GM12892 (cell line): ENCODE data around the gene C20orf202.
A peak's percentile ranks its signal among the peaks of the same experiment; 100 is the strongest.

Experiments used
- DNase-seq: peaks from one replicate; pipeline ENCODE4 v3.0.0; 2011; ENCODE audit not compliant: insufficient read length
- FAIRE-seq: peaks from 2 replicates; lab custom pipeline; 2011; peaks lifted over from hg19 to GRCh38; lab: Jason Lieb, UNC
- POLR2A ChIP-seq: IDR thresholded peaks from 2 replicates; pipeline ENCODE4 v1.6.1; 2011; ENCODE audit warnings: low read depth, low read length, control low read depth
- POLR2AphosphoS5 ChIP-seq: IDR thresholded peaks from 2 replicates; pipeline ENCODE4 v1.6.1; 2011; ENCODE audit warnings: low read depth, low read length, control low read depth
- TAF1 ChIP-seq: IDR thresholded peaks from 2 replicates; pipeline ENCODE4 v1.6.1; 2011; ENCODE audit warnings: low read depth, mild to moderate bottlenecking, control low read depth, low read length, borderline replicate concordance

The C20orf202 gene

DNA sequence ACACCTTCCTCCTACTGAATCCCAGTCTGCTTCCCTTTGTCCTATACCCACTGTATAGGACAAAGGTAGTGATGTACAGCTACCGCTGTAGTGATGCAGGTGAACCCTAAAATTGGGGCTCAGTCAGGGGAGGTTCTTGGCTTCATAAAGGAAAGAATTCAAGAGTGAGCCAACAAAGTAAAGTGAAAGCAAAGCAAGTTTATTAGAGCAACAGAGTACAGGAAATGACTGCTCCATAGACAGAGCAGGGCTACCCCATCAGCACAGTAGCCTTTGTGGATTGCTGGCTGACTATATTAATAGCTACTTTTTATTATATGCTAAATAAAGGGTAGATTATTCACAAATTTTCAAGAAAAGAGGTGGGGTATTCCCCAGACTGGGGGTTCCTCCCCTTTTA lies 3.3 kb upstream of the C20orf202 start:
- TF ChIP-seq POLR2AphosphoS5 = no peak
- TF ChIP-seq TAF1 = no peak
- TF ChIP-seq POLR2A = no peak
- DNase-seq (no peak), FAIRE-seq (no peak)

DNA sequence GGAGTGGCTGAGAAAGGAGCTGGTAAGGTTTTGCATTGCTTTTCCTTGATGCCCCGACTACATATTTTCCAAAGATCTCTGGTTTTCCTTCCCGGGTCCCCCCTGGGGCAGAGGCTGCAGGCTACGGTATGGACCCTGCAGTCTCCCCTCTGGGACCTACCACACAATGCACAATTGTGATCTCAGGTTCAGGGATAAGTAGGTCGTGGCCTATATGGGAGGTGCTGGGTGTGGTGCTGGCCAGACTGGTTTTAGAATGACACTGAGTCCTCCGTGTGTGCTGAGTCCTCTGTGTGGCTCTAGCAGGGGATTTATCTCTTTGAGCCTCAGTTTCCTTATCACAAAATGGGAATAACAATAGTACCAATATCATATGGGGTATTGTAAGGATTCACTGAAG lies 376 bp downstream of the C20orf202 start:
- DNase-seq (no peak), FAIRE-seq (no peak)
- TF ChIP-seq POLR2A = no peak
- TF ChIP-seq POLR2AphosphoS5 = no peak
- no peak for TF ChIP-seq TAF1

DNA sequence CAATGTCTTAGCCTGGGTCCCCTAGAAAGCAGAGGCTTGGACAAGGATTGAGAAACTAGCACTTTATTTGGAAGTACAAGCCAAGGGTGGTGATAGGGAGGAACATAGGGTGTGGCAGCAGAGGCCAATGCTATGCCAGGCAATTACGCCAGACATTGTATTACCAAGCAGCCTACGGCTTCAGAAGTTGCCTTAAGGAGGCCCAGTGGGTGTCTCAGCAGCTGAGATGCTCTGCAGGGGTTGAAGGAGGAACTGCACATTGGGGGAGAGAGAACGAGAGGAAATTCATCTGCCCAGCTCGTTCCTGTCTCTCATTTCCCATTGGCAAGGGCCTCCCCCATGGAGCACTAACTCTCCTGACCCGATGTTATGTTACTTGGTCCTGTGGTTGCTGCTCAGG lies 859 bp downstream of the C20orf202 start:
- TF ChIP-seq POLR2AphosphoS5 = no peak
- TF ChIP-seq TAF1 = no peak
- no peak for TF ChIP-seq POLR2A
- no peak for DNase-seq
- no peak for FAIRE-seq

DNA sequence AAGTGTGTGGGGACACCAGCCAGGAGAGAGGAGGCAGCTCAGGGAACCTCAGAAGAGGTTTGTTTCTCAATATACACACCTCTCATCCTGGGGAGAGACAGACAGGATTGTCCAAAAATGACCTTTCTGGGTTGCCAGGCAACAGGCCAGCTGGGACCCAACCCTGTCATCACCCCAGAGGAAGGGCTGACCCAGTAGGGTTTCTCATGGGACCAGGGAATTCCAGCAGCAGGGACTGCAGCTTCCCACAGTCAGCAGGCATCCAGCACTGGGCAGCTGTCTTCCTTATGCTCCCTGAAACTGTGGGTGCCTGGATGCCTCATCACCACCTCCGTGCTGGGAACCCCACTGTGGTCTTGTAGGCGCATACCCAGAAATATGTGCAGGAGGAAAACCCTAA lies 1.3 kb downstream of the C20orf202 start:
- FAIRE-seq (no peak), DNase-seq (no peak)
- TF ChIP-seq TAF1 (no peak), POLR2A (no peak), POLR2AphosphoS5 (no peak)

DNA sequence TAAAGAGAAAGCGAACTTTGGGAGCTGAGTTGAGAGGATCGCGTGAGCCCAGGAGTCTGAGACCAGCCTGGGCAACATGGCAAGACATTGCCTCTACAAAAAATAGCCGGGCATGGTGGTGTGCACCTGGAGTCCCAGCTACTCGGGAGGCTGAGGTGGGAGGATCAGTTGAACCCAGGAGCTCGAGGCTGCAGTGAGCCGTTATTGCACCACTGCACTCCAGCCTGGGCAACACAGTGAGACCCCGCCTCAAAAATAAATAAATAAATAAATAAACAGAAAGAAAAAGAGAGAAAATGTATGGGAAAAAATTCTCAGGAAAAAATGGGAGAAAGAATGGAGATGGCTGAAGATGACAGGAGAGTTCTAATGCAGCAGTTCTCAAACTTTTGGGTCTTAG lies 2.5 kb downstream of the C20orf202 start:
- FAIRE-seq (no peak), DNase-seq (no peak)
- TF ChIP-seq POLR2A (no peak), POLR2AphosphoS5 (no peak), TAF1 (no peak)

DNA sequence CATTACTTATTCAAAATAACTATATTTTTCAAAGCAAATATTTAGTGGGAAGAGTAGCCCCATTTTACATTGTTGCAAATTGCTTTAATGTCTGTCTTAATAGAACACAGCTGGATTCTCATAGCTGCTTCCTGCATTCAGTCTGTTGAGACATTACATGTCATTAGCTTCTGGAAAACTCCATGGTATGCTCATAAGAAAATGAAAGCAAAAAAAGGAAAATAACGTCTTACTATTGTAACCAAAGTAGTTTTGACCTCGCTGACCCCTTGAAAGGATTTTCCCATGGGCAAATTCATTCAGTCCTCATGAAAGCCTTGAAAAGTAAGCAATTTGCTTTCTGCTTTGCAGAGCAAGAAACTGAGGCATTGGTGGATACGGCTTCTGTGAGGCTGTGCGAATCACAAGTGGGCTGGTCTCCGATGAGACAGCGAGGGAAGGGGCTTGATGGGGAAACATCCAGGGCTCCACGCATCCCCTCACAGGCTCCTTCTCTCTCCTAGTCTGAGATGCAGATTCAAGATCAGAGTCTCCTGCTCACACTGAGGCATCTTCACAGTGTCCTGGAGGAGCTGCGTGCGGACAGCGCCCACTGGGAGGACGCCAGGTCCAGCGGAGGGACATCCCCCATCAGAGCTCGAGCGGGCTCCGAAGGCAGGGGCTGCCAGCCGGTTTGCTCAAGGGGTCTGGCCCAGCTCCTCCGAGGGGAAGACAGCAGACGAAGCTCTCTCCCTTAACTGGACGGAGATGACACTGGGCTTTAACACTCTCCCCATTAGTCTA lies 3.3 kb downstream of the C20orf202 start:
- FAIRE-seq = no peak
- no peak for TF ChIP-seq TAF1
- no peak for TF ChIP-seq POLR2AphosphoS5
- no peak for TF ChIP-seq POLR2A
- DNase-seq = no peak

DNA sequence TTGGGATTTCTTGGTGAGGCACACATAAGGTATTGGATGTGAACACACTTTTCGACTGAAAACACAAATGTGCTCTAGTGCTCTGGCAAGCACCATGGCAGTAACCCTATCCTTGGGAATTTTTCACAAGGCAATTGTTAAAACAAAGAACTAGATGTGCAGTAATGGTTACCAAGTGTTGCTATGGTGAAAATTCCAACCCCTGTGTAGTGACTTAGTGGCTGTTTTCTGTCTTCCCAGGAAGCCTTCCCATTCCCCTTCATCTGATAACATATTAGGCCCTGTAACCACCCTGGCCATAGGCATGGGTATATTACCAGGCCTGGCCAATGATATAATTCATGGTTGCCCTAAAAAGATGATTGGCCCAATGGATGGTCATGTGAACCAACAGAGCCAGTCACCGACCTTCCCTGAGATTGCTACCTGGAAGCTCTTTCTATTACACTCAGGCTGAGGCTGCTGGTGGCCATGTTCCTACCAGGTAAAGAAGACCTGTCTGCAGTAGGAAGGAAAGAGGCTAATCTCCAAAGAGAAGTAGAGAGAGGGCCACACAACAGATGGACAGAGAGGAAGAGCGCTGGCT lies 4.1 kb downstream of the C20orf202 start:
- TF ChIP-seq TAF1 = no peak
- no peak for TF ChIP-seq POLR2A
- no peak for TF ChIP-seq POLR2AphosphoS5
- DNase-seq (no peak), FAIRE-seq (no peak)

DNA sequence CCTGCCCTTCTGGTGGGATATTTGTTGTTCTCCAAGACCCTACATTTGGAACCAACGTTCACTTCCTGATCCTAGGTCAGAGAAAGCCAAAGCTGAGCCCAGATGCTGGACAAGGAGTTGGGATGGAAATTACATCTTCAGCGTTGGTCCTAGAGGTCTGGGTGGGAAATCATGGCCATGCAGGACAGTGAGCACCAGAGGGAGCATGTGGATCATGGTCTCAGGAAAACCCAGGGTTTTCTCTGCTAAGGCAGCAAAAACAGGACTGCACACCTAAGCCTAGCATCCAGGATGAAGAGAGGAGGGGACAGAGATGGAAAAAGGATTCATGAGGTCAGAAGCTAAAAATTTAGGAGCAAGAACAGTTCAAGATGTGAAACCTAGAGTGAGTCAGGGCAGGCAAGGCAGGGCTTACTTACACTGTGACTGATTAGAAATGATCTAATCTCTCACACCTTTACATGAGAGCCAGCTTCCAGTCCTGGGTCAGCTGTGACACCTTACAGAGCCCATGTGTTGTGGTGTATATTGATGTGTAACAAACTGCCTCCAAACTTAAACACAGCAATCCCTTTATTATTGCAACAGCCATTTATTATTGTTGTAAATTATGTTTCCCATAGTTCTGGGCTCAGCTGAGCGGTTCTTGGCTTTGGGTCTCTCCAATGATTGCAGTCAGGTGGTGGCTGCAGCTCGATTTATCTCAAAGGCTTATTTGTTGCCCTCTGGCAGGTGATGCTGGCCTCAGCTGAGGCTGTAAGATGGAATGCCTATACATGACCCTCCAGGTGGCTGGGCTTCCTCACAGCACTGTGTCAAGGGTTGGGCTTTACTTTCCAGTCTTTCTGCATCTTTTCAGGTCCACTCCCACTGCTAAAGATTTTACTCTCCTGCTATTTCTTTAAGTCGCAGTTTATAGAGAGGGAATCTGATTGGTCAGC lies 6.5 kb downstream of the C20orf202 start:
- FAIRE-seq = no peak
- DNase-seq = no peak
- TF ChIP-seq TAF1 (no peak), POLR2AphosphoS5 (no peak), POLR2A (no peak)

DNA sequence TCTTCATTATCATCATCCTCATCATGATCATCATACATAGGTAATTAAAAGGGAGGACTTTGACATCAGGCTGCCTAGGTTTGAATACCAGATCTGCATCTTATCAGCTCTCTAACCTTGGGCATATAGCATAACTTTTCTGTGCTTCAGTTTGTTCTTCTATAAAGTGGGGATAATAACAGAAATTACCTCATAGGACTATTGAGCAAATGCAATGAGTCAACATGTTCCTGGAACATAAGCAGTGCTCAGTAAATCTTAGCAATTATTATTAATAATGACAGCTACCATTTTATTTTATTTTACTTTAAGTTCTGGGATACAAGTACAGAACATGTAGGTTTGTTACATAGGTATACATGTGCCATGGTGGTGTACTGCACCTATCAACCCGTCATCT lies 7.2 kb downstream of the C20orf202 start:
- FAIRE-seq = no peak
- TF ChIP-seq POLR2AphosphoS5 = no peak
- no peak for TF ChIP-seq POLR2A
- no peak for TF ChIP-seq TAF1

DNA sequence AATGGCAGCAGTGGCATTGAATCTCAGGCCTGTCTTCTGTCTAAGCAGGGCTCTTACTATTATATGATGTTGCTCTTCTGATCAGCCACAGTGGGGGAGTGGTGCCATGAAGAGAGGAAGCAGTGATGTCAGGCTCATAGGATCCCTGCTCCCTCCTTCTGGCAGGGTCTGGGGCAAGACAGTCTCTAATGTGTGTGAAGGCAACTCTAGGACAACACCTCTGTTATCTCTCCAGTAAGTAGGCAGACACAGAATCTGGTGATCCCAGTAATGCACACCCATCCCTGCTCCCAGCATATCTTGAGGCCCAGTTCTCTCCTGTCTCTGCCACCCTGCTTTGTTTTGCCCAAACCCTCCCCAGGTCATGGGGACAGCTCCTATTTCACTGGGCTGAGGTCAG lies 8.8 kb downstream of the C20orf202 start:
- DNase-seq (no peak), FAIRE-seq (no peak)
- no peak for TF ChIP-seq TAF1
- no peak for TF ChIP-seq POLR2A
- TF ChIP-seq POLR2AphosphoS5 = no peak

More for the DNA sequence above, 7.2 kb downstream of the C20orf202 start:
- DNase-seq = no peak

DNA sequence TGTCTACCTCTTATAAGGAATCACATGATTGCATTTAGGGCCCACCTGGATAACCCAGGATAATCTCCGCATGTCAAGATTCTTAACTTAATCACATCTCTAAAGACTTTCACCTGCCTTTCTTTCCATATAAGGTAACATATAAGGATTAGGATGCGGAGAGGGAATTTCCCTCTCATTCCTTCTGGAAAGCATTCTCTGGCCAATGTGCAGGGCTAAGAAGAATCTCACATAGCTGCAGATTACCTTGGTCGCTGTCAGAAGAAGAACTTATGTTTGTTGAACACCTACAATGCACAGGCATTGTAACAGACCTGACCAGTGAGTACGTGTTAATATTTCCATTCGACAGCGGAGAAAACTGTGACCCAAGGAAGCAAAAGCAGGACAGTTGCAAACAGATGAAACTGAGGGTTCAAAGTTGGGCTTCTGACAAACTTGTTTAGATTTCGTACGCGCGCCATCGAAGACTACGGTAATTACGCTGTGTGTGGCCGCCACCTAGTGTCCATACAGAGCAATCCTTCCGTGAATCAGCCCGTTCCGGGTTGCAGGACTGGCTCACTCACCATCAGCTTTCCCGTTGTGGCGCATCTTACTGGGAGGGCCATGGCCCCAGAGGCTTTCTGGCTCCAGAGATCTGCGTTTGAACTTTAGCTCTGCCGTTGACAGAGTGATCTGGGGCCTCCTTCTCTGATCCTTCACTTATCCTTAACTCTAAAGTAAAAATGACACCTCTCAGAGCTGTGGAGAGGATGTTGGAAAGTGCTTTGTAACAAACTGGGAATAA lies 9.5 kb downstream of the C20orf202 start:
- peak; percentile 31 for DNase-seq
- no peak for TF ChIP-seq POLR2AphosphoS5
- TF ChIP-seq POLR2A = no peak
- TF ChIP-seq TAF1 = no peak
- peak; percentile 82 for FAIRE-seq
